ENCODE data around the gene SYK. TPM values are rescaled to one million over a fixed set of nuclear protein-coding genes. Genes with fewer than 3 reads are reported as not detected.

Gene SYK
- total RNA-seq, 1 donor from 2014 or later = 0.16 TPM

- no peak for DNase-seq
- intact Hi-C loops (cut with micrococcal nuclease) = no loop called here
- H3K27ac Mint-ChIP-seq = no peak overlapping the region
- H3K9me3 Mint-ChIP-seq = no peaks in the 10 kb centered on the region
- no peaks in the 10 kb centered on the region for H3K4me1 Mint-ChIP-seq
- H3K27me3 Mint-ChIP-seq = peaks cover 2% of the 10 kb centered on the region
- no peaks in the 10 kb centered on the region for H3K36me3 Mint-ChIP-seq (ENCODE audit: low read depth)
- H3K4me3 Mint-ChIP-seq = no peak overlapping the region
These were observed 89.9 kb downstream of the SYK start for GRCh38 chr9:90891308-90892040.

- no peak overlapping the region for H3K27ac Mint-ChIP-seq
- H3K36me3 Mint-ChIP-seq (ENCODE audit: low read depth) = no peaks in the 10 kb centered on the region
- no peaks in the 10 kb centered on the region for H3K9me3 Mint-ChIP-seq
- intact Hi-C loops (cut with micrococcal nuclease) = no loop called here
- peaks cover 2% of the 10 kb centered on the region for H3K27me3 Mint-ChIP-seq
- no peak for DNase-seq
- H3K4me1 Mint-ChIP-seq = no peaks in the 10 kb centered on the region
- no peak overlapping the region for H3K4me3 Mint-ChIP-seq
These were observed 91.3 kb downstream of the SYK start for GRCh38 chr9:90892918-90893317.

- no peak for DNase-seq
- H3K4me3 Mint-ChIP-seq = no peak overlapping the region
- H3K27me3 Mint-ChIP-seq = peaks cover 2% of the 10 kb centered on the region
- no peaks in the 10 kb centered on the region for H3K36me3 Mint-ChIP-seq (ENCODE audit: low read depth)
- H3K4me1 Mint-ChIP-seq = no peaks in the 10 kb centered on the region
- intact Hi-C loops (cut with micrococcal nuclease) = no loop called here
- H3K27ac Mint-ChIP-seq = no peak overlapping the region
- H3K9me3 Mint-ChIP-seq = no peaks in the 10 kb centered on the region
These were observed 92.1 kb downstream of the SYK start for GRCh38 chr9:90893706-90894105.

GRCh38 chr9:90894986-90895687, 93.5 kb downstream of the SYK start:
- intact Hi-C loops (cut with micrococcal nuclease) = no loop called here
- no peak overlapping the region for H3K4me3 Mint-ChIP-seq
- H3K4me1 Mint-ChIP-seq = no peaks in the 10 kb centered on the region
- H3K36me3 Mint-ChIP-seq (ENCODE audit: low read depth) = no peaks in the 10 kb centered on the region
- peaks cover 2% of the 10 kb centered on the region for H3K27me3 Mint-ChIP-seq
- no peak for DNase-seq
- H3K27ac Mint-ChIP-seq = no peak overlapping the region
- H3K9me3 Mint-ChIP-seq = no peaks in the 10 kb centered on the region

GRCh38 chr9:90895786-90896185, 94.2 kb downstream of the SYK start:
- H3K27me3 Mint-ChIP-seq = peaks cover 2% of the 10 kb centered on the region
- no peaks in the 10 kb centered on the region for H3K36me3 Mint-ChIP-seq (ENCODE audit: low read depth)
- intact Hi-C loops (cut with micrococcal nuclease) = no loop called here
- H3K27ac Mint-ChIP-seq = no peak overlapping the region
- H3K9me3 Mint-ChIP-seq = no peaks in the 10 kb centered on the region
- H3K4me1 Mint-ChIP-seq = no peaks in the 10 kb centered on the region
- no peak overlapping the region for H3K4me3 Mint-ChIP-seq
- no peak for DNase-seq

GRCh38 chr9:90896231-90896630, 94.6 kb downstream of the SYK start:
- Mint-ChIP-seq H3K36me3 (ENCODE audit: low read depth) (no peaks in the 10 kb centered on the region), H3K4me3 (no peak overlapping the region), H3K4me1 (no peaks in the 10 kb centered on the region), H3K27me3 (peaks cover 2% of the 10 kb centered on the region), H3K27ac (no peak overlapping the region), H3K9me3 (no peaks in the 10 kb centered on the region)
- intact Hi-C loops (cut with micrococcal nuclease) = no loop called here
- DNase-seq = no peak

GRCh38 chr9:90898228-90898627, 96.6 kb downstream of the SYK start:
- Mint-ChIP-seq H3K4me1 (no peaks in the 10 kb centered on the region), H3K27me3 (no peaks in the 10 kb centered on the region), H3K4me3 (no peak overlapping the region), H3K36me3 (ENCODE audit: low read depth) (no peaks in the 10 kb centered on the region), H3K9me3 (no peaks in the 10 kb centered on the region), H3K27ac (no peak overlapping the region)
- no peak for DNase-seq
- intact Hi-C loops (cut with micrococcal nuclease) = no loop called here

- no peak for DNase-seq
- intact Hi-C loops (cut with micrococcal nuclease) = no loop called here
- no peaks in the 10 kb centered on the region for H3K9me3 Mint-ChIP-seq
- no peaks in the 10 kb centered on the region for H3K36me3 Mint-ChIP-seq (ENCODE audit: low read depth)
- H3K27ac Mint-ChIP-seq = no peak overlapping the region
- no peaks in the 10 kb centered on the region for H3K27me3 Mint-ChIP-seq
- no peaks in the 10 kb centered on the region for H3K4me1 Mint-ChIP-seq
- no peak overlapping the region for H3K4me3 Mint-ChIP-seq
These were observed 97.7 kb downstream of the SYK start for GRCh38 chr9:90899287-90899686.

GRCh38 chr9:90900130-90900529, 98.5 kb downstream of the SYK start:
- intact Hi-C loops (cut with micrococcal nuclease) = no loop called here
- DNase-seq = no peak
- Mint-ChIP-seq H3K4me1 (no peaks in the 10 kb centered on the region), H3K36me3 (ENCODE audit: low read depth) (no peaks in the 10 kb centered on the region), H3K27ac (no peak overlapping the region), H3K27me3 (peaks cover 2% of the 10 kb centered on the region), H3K4me3 (no peak overlapping the region), H3K9me3 (no peaks in the 10 kb centered on the region)

- no peak overlapping the region for H3K4me3 Mint-ChIP-seq
- H3K27me3 Mint-ChIP-seq = peaks cover 2% of the 10 kb centered on the region
- no peaks in the 10 kb centered on the region for H3K9me3 Mint-ChIP-seq
- intact Hi-C loops (cut with micrococcal nuclease) = no loop called here
- H3K4me1 Mint-ChIP-seq = no peaks in the 10 kb centered on the region
- H3K36me3 Mint-ChIP-seq (ENCODE audit: low read depth) = no peaks in the 10 kb centered on the region
- no peak for DNase-seq
- H3K27ac Mint-ChIP-seq = no peak overlapping the region
These were observed 100.3 kb downstream of the SYK start for GRCh38 chr9:90901933-90902332.

GRCh38 chr9:90903766-90904424, 102.3 kb downstream of the SYK start:
- no peaks in the 10 kb centered on the region for H3K9me3 Mint-ChIP-seq
- peaks cover 2% of the 10 kb centered on the region for H3K27me3 Mint-ChIP-seq
- no peak for DNase-seq
- no peaks in the 10 kb centered on the region for H3K36me3 Mint-ChIP-seq (ENCODE audit: low read depth)
- intact Hi-C loops (cut with micrococcal nuclease) = no loop called here
- no peaks in the 10 kb centered on the region for H3K4me1 Mint-ChIP-seq
- no peak overlapping the region for H3K27ac Mint-ChIP-seq
- H3K4me3 Mint-ChIP-seq = no peak overlapping the region

GRCh38 chr9:90904706-90905478, 103.3 kb downstream of the SYK start:
- intact Hi-C loops (cut with micrococcal nuclease) = no loop called here
- peaks cover 2% of the 10 kb centered on the region for H3K27me3 Mint-ChIP-seq
- H3K4me1 Mint-ChIP-seq = no peaks in the 10 kb centered on the region
- H3K36me3 Mint-ChIP-seq (ENCODE audit: low read depth) = no peaks in the 10 kb centered on the region
- H3K9me3 Mint-ChIP-seq = no peaks in the 10 kb centered on the region
- DNase-seq = no peak
- no peak overlapping the region for H3K4me3 Mint-ChIP-seq
- H3K27ac Mint-ChIP-seq = no peak overlapping the region

GRCh38 chr9:90905822-90906221, 104.2 kb downstream of the SYK start:
- intact Hi-C loops (cut with micrococcal nuclease) = no loop called here
- Mint-ChIP-seq H3K27ac (no peak overlapping the region), H3K4me1 (no peaks in the 10 kb centered on the region), H3K36me3 (ENCODE audit: low read depth) (no peaks in the 10 kb centered on the region), H3K27me3 (peaks cover 2% of the 10 kb centered on the region), H3K4me3 (no peak overlapping the region), H3K9me3 (no peaks in the 10 kb centered on the region)
- DNase-seq = no peak

Measured in activated CD4-positive, alpha-beta T cell treated with anti-CD3 and anti-CD28 coated beads, Interleukin-2, amount 10 ng/mL, durations not matched to agents 24 days and 14 days (primary cell).